ENCODE data around the gene OR52H1. TPM values are rescaled to one million over a fixed set of nuclear protein-coding genes. Genes with fewer than 3 reads are reported as not detected.
"Not testable (repeated sequence)": the region's sequence is repeated elsewhere in the genome, so short reads cannot be mapped to it uniquely, and the experiment has no call there.

OR52H1 gene
- total RNA-seq = not detected
- long read RNA-seq = 0 reads

GRCh38 chr11:5548440-5548839, at the start of gene OR52H1:
Gene OR52H1, minus strand, starts transcription at chr11:5548540. Its CDS starts 3,035 bp downstream, at chr11:5545505.
- intact Hi-C loops (cut with micrococcal nuclease) = no loop called here
- ATAC-seq (no peak), DNase-seq (no peak)

GRCh38 chr11:5597953-5598352, 49.6 kb upstream of the OR52H1 start:
- intact Hi-C loops (cut with micrococcal nuclease) = no loop called here

GRCh38 chr11:5596607-5597201, 48.4 kb upstream of the OR52H1 start, which contains the start of gene TRIM6:
Gene TRIM6, plus strand, starts transcription at chr11:5596637. Its CDS starts 261 bp downstream, at chr11:5596898.
- ATAC-seq (peak; percentile 78), DNase-seq (peak; percentile 57)
- intact Hi-C loops (cut with micrococcal nuclease) = no loop called here

More at GRCh38 chr11:5597953-5598352, 49.6 kb upstream of the OR52H1 start:
- DNase-seq (no peak), ATAC-seq (peak; percentile 56)

- intact Hi-C loops (cut with micrococcal nuclease) = no loop called here
- ATAC-seq (no peak), DNase-seq (no peak)
Measured at GRCh38 chr11:5593146-5593545, 44.8 kb upstream of the OR52H1 start.

GRCh38 chr11:5592615-5593014, 44.3 kb upstream of the OR52H1 start:
- intact Hi-C loops (cut with micrococcal nuclease) = no loop called here
- ATAC-seq = no peak
- no peak for DNase-seq

GRCh38 chr11:5591613-5592012, 43.3 kb upstream of the OR52H1 start:
- intact Hi-C loops (cut with micrococcal nuclease) = no loop called here
- no peak for DNase-seq
- ATAC-seq = no peak

- ATAC-seq; intact Hi-C loops (cut with micrococcal nuclease); DNase-seq: not testable (repeated sequence)
Measured at GRCh38 chr11:5589906-5590305, 41.6 kb upstream of the OR52H1 start.

GRCh38 chr11:5584458-5584857, 36.1 kb upstream of the OR52H1 start:
- ATAC-seq; intact Hi-C loops (cut with micrococcal nuclease): not testable (repeated sequence)

GRCh38 chr11:5581014-5581413, 32.7 kb upstream of the OR52H1 start:
- no peak for ATAC-seq
- intact Hi-C loops (cut with micrococcal nuclease) = no loop called here
- DNase-seq = no peak

More at GRCh38 chr11:5584458-5584857, 36.1 kb upstream of the OR52H1 start:
- DNase-seq = not testable (repeated sequence)

GRCh38 chr11:5580577-5580976, 32.2 kb upstream of the OR52H1 start, which contains the start of gene OR52B6:
Gene OR52B6, plus strand, starts transcription at chr11:5580877. Its CDS starts 0 bp downstream, at chr11:5580877.
- DNase-seq = no peak
- ATAC-seq = no peak
- intact Hi-C loops (cut with micrococcal nuclease) = no loop called here

GRCh38 chr11:5577101-5577500, 28.8 kb upstream of the OR52H1 start:
- intact Hi-C loops (cut with micrococcal nuclease) = no loop called here
- no peak for DNase-seq

GRCh38 chr11:5575152-5575551, 26.8 kb upstream of the OR52H1 start:
- ATAC-seq (no peak), DNase-seq (no peak)
- intact Hi-C loops (cut with micrococcal nuclease) = no loop called here

More at GRCh38 chr11:5577101-5577500, 28.8 kb upstream of the OR52H1 start:
- ATAC-seq = no peak

GRCh38 chr11:5574654-5575053, 26.3 kb upstream of the OR52H1 start:
- intact Hi-C loops (cut with micrococcal nuclease) = no loop called here
- ATAC-seq (no peak), DNase-seq (no peak)

- intact Hi-C loops (cut with micrococcal nuclease) = no loop called here
- ATAC-seq (no peak), DNase-seq (no peak)
Measured at GRCh38 chr11:5564259-5565019, 16.1 kb upstream of the OR52H1 start.

- DNase-seq = no peak
- no peak for ATAC-seq
- intact Hi-C loops (cut with micrococcal nuclease) = no loop called here
Measured at GRCh38 chr11:5557751-5558150, 9.4 kb upstream of the OR52H1 start.

GRCh38 chr11:5556596-5557188, 8.4 kb upstream of the OR52H1 start:
- ATAC-seq = no peak
- no peak for DNase-seq
- intact Hi-C loops (cut with micrococcal nuclease) = no loop called here

GRCh38 chr11:5553343-5553742, 5.0 kb upstream of the OR52H1 start:
- intact Hi-C loops (cut with micrococcal nuclease) = no loop called here
- no peak for ATAC-seq
- DNase-seq = no peak

- DNase-seq = no peak
- ATAC-seq = no peak
- intact Hi-C loops (cut with micrococcal nuclease) = no loop called here
Measured at GRCh38 chr11:5550440-5551095, 2.2 kb upstream of the OR52H1 start.

GRCh38 chr11:5547982-5548381, 358 bp downstream of the OR52H1 start:
- ATAC-seq (no peak), DNase-seq (no peak)
- intact Hi-C loops (cut with micrococcal nuclease) = no loop called here

- DNase-seq (no peak), ATAC-seq (no peak)
- intact Hi-C loops (cut with micrococcal nuclease) = no loop called here
Measured at GRCh38 chr11:5546457-5546856, 1.9 kb downstream of the OR52H1 start.
